GM23338 (cell line): ENCODE results near the gene ARMC9. TPM values are rescaled to one million over a fixed set of nuclear protein-coding genes. Genes with fewer than 3 reads are reported as not detected.

Experiments used
- ATAC-seq: fragments of 200-7000 bp; cut with Tn5 transposase; 3 replicates; pipeline ENCODE4 v1.9.1; 2020
- DNase-seq: peaks from one replicate; pipeline ENCODE4 v3.0.0-alpha.2; 2015; ENCODE audit warnings: low spot score
- H2AFZ ChIP-seq: fragments of 200-600 bp; sonication (generic); 2 replicates; pipeline ENCODE4 v1.8.0; 2016; ENCODE audit warnings: antibody characterized with exemption, mild to moderate bottlenecking, moderate library complexity
- H3F3A ChIP-seq: fragments of 200-600 bp; sonication (generic); replicated peaks from 2 replicates; pipeline ENCODE4 v1.8.0; 2017; ENCODE audit warnings: antibody characterized with exemption, mixed run types, low read depth
- H3K27ac ChIP-seq: fragments of 200-600 bp; sonication (generic); 2 replicates; pipeline ENCODE4 v1.6.1; 2016; ENCODE audit warnings: low read depth
- H3K27me3 ChIP-seq: fragments of 200-600 bp; sonication (generic); 2 replicates; pipeline ENCODE4 v1.8.0; 2016; ENCODE audit warnings: mild to moderate bottlenecking, mixed run types, moderate library complexity; ENCODE audit not compliant: insufficient read depth
- H3K36me3 ChIP-seq: fragments of 200-600 bp; sonication (generic); 2 replicates; pipeline ENCODE4 v1.8.0; 2016; ENCODE audit warnings: mild to moderate bottlenecking; ENCODE audit not compliant: insufficient read depth
- H3K4me1 ChIP-seq: fragments of 200-600 bp; sonication (generic); 2 replicates; pipeline ENCODE4 v1.8.0; 2016; ENCODE audit warnings: mild to moderate bottlenecking, moderate library complexity; ENCODE audit not compliant: insufficient read depth
- H3K4me2 ChIP-seq: fragments of 200-600 bp; sonication (generic); 2 replicates; pipeline ENCODE4 v1.7.1; 2017; ENCODE audit warnings: mixed run types
- H3K4me3 ChIP-seq: fragments of 200-600 bp; sonication (generic); 2 replicates; pipeline ENCODE4 v1.6.1; 2016; ENCODE audit warnings: mixed run types
- H3K79me2 ChIP-seq: fragments of 200-600 bp; sonication (generic); replicated peaks from 2 replicates; pipeline ENCODE4 v1.8.0; 2017; ENCODE audit warnings: mild to moderate bottlenecking; ENCODE audit not compliant: insufficient read depth
- H3K9me2 ChIP-seq: fragments of 200-600 bp; sonication (generic); 2 replicates; pipeline ENCODE4 v1.8.0; 2017; ENCODE audit not compliant: insufficient read depth
- H4K20me1 ChIP-seq: fragments of 200-600 bp; sonication (generic); replicated peaks from 2 replicates; pipeline ENCODE4 v1.8.0; 2017; ENCODE audit warnings: mild to moderate bottlenecking; ENCODE audit not compliant: insufficient read depth
- H3K27ac Mint-ChIP-seq: 2 replicates; pipeline ENCODE4 v1.8.0; 2020; ENCODE audit warnings: inconsistent platforms, mild to moderate bottlenecking, moderate library complexity, mixed read lengths
- H3K27me3 Mint-ChIP-seq: 3 replicates; pipeline ENCODE4 v1.8.0; 2022; ENCODE audit warnings: low read depth, mild to moderate bottlenecking, moderate library complexity, mixed read lengths, inconsistent platforms; ENCODE audit not compliant: insufficient read depth, poor library complexity
- H3K36me3 Mint-ChIP-seq: 3 replicates; pipeline ENCODE4 v1.8.0; 2021; ENCODE audit warnings: low read depth, mild to moderate bottlenecking, inconsistent platforms, moderate library complexity, mixed read lengths
- H3K4me1 Mint-ChIP-seq: 3 replicates; pipeline ENCODE4 v1.8.0; 2020; ENCODE audit warnings: mild to moderate bottlenecking, inconsistent platforms, mixed read lengths
- H3K4me3 Mint-ChIP-seq: 3 replicates; pipeline ENCODE4 v1.8.0; 2021; ENCODE audit warnings: moderate library complexity, mild to moderate bottlenecking, inconsistent platforms, mixed read lengths
- H3K9me3 Mint-ChIP-seq: 3 replicates; pipeline ENCODE4 v1.8.0; 2020; ENCODE audit warnings: moderate library complexity, mild to moderate bottlenecking, inconsistent platforms, mixed read lengths
- CREB1 ChIP-seq: fragments of 250-450 bp; sonication (Bioruptor Pico); IDR thresholded peaks from 2 replicates; pipeline ENCODE4 v1.5.0; 2020; ENCODE audit warnings: low read depth, mild to moderate bottlenecking, moderate library complexity
- EZH2 ChIP-seq: fragments of 200-600 bp; sonication (generic); IDR thresholded peaks from one replicate; pipeline ENCODE4 v1.8.0; 2017; ENCODE audit warnings: antibody characterized with exemption, mild to moderate bottlenecking, low read depth; ENCODE audit not compliant: unreplicated experiment
- EZH2phosphoT487 ChIP-seq: fragments of 200-600 bp; sonication (generic); IDR thresholded peaks from one replicate; pipeline ENCODE4 v1.8.1; 2018; ENCODE audit warnings: antibody characterized with exemption; ENCODE audit not compliant: unreplicated experiment
- POLR2AphosphoS5 ChIP-seq: IDR thresholded peaks from 2 replicates; pipeline ENCODE4 v1.6.1; 2016; ENCODE audit warnings: antibody characterized with exemption, low read depth
- ZNF114 ChIP-seq: fragments of 250-450 bp; sonication (Bioruptor Pico); IDR thresholded peaks from 2 replicates; pipeline ENCODE4 v1.5.0; 2020; ENCODE audit warnings: mild to moderate bottlenecking, moderate library complexity
- ZNF331 ChIP-seq: fragments of 250-450 bp; sonication (Bioruptor Pico); IDR thresholded peaks from 2 replicates; pipeline ENCODE4 v1.5.0; 2020; ENCODE audit warnings: low read depth, mild to moderate bottlenecking, moderate library complexity
- polyA plus RNA-seq: library from polyadenylated mRNA; unstranded; fragments of >200 nt; fragmentation: Nextera tagmentation; extraction: Ambion mirVana; gene quantifications from 2 replicates; pipeline ENCODE4 v1.2.1, GENCODE V29; 2016
- total RNA-seq: library from RNA; depleted of rRNA; stranded (reverse); fragments of >200 nt; shearing (Covaris generic); gene quantifications from 2 replicates; pipeline ENCODE4 v1.2.3, GENCODE V29; 2014
- TF ChIP-seq, protein P1 (sequence below), 2 experiments: fragments of 200-600 bp in 1 of 2; sonication (generic) in 1 of 2; conservative IDR thresholded peaks; 2 replicates each; pipeline versions ENCODE4 v1.5.1 to v1.6.1; 2016 to 2017; ENCODE audit warnings: antibody characterized with exemption in 2 of 2, low read depth in 2 of 2, mild to moderate bottlenecking in 2 of 2, moderate library complexity in 1 of 2
- TF ChIP-seq, protein P2 (sequence below): IDR thresholded peaks from 2 replicates; pipeline ENCODE4 v1.6.1; 2016; ENCODE audit warnings: antibody characterized with exemption
- TF ChIP-seq, protein P3 (sequence below): IDR thresholded peaks from one replicate; pipeline ENCODE4 v1.6.1; 2018; ENCODE audit warnings: antibody characterized with exemption; ENCODE audit not compliant: unreplicated experiment

The ARMC9 gene
- total and polyA plus RNA-seq, 2 experiments from 2014 or later, result 29.2 to 56.0 TPM

DNA sequence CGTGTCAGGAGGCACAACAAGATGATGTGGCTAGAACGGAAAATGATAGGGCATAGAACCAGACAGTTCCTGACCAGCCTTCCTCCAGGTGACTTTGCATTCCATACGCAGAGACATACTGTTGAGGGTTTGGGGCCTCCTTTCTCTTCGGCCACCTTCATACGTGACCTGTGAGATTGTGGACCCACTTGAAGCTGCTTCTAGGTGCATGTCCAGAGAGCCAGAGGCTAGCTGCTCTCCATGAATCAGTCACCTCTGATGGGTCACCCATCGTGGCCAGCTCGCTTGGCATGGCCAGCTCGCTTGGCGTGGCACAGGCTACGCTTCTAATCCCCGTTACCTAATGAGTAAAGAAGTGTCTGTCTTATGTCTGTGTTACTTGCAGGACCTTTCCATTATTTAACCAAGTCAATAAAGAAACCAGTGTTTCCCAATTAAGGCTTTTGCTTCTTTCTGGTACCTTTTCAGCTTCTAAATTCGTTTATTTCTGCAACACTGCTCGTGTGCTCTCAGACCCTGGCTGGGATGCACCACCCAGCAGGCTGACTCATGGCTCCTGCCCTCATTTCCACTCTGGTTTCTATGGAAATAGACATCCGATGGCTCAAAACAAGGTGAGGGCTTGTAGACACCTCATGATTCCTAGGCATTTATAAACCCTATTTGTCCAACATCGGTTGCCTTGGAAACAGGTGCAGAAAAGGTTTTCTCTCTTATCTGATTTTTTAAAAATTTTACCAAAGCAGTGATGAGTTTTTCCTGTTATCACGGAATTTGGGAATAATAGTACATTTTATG is 110.4 kb downstream of the ARMC9 start:
- DNase-seq (no peak), ATAC-seq (no peak)
- Histone ChIP-seq H2AFZ (no peak overlapping the region), H3K9me2 (no peaks in the 10 kb centered on the region), H3F3A (0 out of 2 replicates have a peak, but pooled peaks cover 6% of the 10 kb centered on the region), H3K79me2 (no peaks in the 10 kb centered on the region), H3K4me3 (no peak overlapping the region), H4K20me1 (no peaks in the 10 kb centered on the region), H3K36me3 (no peaks in the 10 kb centered on the region), H3K27ac (no peak overlapping the region), H3K4me1 (no peaks in the 10 kb centered on the region), H3K4me2 (no peak overlapping the region), H3K27me3 (no peaks in the 10 kb centered on the region)
- Mint-ChIP-seq H3K9me3 (no peaks in the 10 kb centered on the region), H3K4me3 (no peak overlapping the region), H3K36me3 (no peaks in the 10 kb centered on the region), H3K27me3 (peaks cover 3% of the 10 kb centered on the region), H3K4me1 (peaks cover 6% of the 10 kb centered on the region), H3K27ac (no peak overlapping the region)
- TF ChIP-seq EZH2, result no peak

DNA sequence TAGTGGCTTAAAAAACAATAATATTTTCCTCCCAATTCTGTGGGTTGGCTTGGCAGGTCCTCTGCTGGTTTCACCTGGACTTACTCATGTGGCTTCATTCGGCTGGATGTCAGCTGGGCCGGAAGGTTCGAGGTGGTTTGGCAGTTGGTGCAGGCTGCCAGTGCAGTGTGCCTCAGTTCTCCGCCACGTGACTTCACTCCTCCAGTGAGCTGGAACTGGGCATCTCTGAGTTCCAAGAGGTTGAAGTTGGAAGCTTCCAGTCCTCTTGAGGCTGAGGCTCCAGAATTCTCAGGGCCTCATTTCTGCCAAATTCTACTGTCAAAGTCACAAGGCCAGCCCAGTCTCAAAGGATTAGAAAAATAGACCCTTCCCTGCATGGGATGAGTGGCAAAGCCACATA is 113.6 kb downstream of the ARMC9 start:
- TF ChIP-seq, protein P1, sequence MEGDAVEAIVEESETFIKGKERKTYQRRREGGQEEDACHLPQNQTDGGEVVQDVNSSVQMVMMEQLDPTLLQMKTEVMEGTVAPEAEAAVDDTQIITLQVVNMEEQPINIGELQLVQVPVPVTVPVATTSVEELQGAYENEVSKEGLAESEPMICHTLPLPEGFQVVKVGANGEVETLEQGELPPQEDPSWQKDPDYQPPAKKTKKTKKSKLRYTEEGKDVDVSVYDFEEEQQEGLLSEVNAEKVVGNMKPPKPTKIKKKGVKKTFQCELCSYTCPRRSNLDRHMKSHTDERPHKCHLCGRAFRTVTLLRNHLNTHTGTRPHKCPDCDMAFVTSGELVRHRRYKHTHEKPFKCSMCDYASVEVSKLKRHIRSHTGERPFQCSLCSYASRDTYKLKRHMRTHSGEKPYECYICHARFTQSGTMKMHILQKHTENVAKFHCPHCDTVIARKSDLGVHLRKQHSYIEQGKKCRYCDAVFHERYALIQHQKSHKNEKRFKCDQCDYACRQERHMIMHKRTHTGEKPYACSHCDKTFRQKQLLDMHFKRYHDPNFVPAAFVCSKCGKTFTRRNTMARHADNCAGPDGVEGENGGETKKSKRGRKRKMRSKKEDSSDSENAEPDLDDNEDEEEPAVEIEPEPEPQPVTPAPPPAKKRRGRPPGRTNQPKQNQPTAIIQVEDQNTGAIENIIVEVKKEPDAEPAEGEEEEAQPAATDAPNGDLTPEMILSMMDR (conservative IDR thresholded peaks at IDR 0.05; ENCODE audit: low read depth in 2 of 2), result 0 out of 4 replicates have a peak, but pooled peaks of 1 of the 2 experiments have one; percentile 1
- TF ChIP-seq, protein P2, sequence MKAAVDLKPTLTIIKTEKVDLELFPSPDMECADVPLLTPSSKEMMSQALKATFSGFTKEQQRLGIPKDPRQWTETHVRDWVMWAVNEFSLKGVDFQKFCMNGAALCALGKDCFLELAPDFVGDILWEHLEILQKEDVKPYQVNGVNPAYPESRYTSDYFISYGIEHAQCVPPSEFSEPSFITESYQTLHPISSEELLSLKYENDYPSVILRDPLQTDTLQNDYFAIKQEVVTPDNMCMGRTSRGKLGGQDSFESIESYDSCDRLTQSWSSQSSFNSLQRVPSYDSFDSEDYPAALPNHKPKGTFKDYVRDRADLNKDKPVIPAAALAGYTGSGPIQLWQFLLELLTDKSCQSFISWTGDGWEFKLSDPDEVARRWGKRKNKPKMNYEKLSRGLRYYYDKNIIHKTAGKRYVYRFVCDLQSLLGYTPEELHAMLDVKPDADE, result no peak
- ATAC-seq (no peak), DNase-seq (no peak)
- no peaks in the 10 kb centered on the region; the same call in 2 of the 3 replicates for H3K4me1 Mint-ChIP-seq
- Histone ChIP-seq H3K4me1 (no peaks in the 10 kb centered on the region), H3K9me2 (no peaks in the 10 kb centered on the region), H3K79me2 (no peaks in the 10 kb centered on the region), H3K4me2 (no peak overlapping the region), H3K27me3 (no peaks in the 10 kb centered on the region), H3K36me3 (no peaks in the 10 kb centered on the region; the same call in 1 of the 2 replicates), H3K4me3 (no peak overlapping the region), H2AFZ (no peak overlapping the region), H4K20me1 (no peaks in the 10 kb centered on the region), H3K27ac (no peak overlapping the region), H3F3A (0 out of 2 replicates have a peak, but pooled peaks cover 6% of the 10 kb centered on the region)
- H3K9me3 Mint-ChIP-seq, result 0 out of 3 replicates have a peak, but pooled peaks cover 3% of the 10 kb centered on the region
- H3K27me3 Mint-ChIP-seq, result peaks cover 4% of the 10 kb centered on the region
- no peak overlapping the region for H3K4me3 Mint-ChIP-seq
- peaks cover 19% of the 10 kb centered on the region; the same call in 2 of the 3 replicates for H3K36me3 Mint-ChIP-seq
- peak overlapping the region; percentile 42; the same call in 1 of the 2 replicates for H3K27ac Mint-ChIP-seq

DNA sequence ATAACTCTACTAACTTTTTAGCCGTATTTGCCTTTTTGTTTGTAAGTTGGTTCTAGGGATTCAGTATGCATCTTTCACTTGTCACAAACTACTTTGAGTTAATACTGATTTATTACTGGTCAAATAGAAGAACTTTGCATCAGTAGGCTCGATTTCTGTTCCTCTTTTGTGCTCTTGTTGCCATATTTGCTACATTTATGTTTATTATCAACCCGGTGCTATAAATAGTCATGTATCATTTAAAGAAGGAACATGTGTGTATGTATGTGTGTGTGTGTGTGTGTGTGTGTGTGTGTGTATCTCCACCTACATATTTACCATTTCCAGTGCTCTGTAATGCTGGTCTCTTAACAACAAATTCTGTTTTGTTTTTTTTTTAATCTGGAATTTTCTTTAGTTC is 117.5 kb downstream of the ARMC9 start:
- Histone ChIP-seq H3K79me2 (no peaks in the 10 kb centered on the region), H3K4me1 (no peaks in the 10 kb centered on the region), H2AFZ (no peak overlapping the region), H3F3A (0 out of 2 replicates have a peak, but pooled peaks cover 3% of the 10 kb centered on the region), H4K20me1 (no peaks in the 10 kb centered on the region), H3K4me2 (no peak overlapping the region), H3K36me3 (no peaks in the 10 kb centered on the region; the same call in 1 of the 2 replicates), H3K27me3 (no peaks in the 10 kb centered on the region), H3K4me3 (no peak overlapping the region), H3K9me2 (no peaks in the 10 kb centered on the region), H3K27ac (no peak overlapping the region)
- Mint-ChIP-seq H3K36me3 (peaks cover 22% of the 10 kb centered on the region; the same call in 2 of the 3 replicates), H3K4me3 (no peak overlapping the region), H3K27ac (no peak overlapping the region), H3K9me3 (0 out of 3 replicates have a peak, but pooled peaks cover 3% of the 10 kb centered on the region), H3K27me3 (peaks cover 1% of the 10 kb centered on the region), H3K4me1 (no peaks in the 10 kb centered on the region)
- ATAC-seq, result no peak
- no peak for DNase-seq
- TF ChIP-seq, protein P2, result no peak
- TF ChIP-seq, protein P3, sequence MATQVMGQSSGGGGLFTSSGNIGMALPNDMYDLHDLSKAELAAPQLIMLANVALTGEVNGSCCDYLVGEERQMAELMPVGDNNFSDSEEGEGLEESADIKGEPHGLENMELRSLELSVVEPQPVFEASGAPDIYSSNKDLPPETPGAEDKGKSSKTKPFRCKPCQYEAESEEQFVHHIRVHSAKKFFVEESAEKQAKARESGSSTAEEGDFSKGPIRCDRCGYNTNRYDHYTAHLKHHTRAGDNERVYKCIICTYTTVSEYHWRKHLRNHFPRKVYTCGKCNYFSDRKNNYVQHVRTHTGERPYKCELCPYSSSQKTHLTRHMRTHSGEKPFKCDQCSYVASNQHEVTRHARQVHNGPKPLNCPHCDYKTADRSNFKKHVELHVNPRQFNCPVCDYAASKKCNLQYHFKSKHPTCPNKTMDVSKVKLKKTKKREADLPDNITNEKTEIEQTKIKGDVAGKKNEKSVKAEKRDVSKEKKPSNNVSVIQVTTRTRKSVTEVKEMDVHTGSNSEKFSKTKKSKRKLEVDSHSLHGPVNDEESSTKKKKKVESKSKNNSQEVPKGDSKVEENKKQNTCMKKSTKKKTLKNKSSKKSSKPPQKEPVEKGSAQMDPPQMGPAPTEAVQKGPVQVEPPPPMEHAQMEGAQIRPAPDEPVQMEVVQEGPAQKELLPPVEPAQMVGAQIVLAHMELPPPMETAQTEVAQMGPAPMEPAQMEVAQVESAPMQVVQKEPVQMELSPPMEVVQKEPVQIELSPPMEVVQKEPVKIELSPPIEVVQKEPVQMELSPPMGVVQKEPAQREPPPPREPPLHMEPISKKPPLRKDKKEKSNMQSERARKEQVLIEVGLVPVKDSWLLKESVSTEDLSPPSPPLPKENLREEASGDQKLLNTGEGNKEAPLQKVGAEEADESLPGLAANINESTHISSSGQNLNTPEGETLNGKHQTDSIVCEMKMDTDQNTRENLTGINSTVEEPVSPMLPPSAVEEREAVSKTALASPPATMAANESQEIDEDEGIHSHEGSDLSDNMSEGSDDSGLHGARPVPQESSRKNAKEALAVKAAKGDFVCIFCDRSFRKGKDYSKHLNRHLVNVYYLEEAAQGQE, result no peak
- TF ChIP-seq CREB1 (CRISPR knock-in tag) (no peak), EZH2phosphoT487 (no peak), POLR2AphosphoS5 (no peak), ZNF114 (no peak), ZNF331 (no peak)
